Lung (tissue), 12 donors: ENCODE results near the gene MLANA. TPM values are rescaled to one million over a fixed set of nuclear protein-coding genes. Genes with fewer than 3 reads are reported as not detected.
A peak's percentile ranks its signal among the peaks of the same experiment; 100 is the strongest.

Source experiments
- ATAC-seq: fragments of 200-7000 bp; cut with Tn5 transposase; one replicate; pipeline ENCODE4 v1.9.1; 2020; ENCODE audit warnings: moderate number of reproducible peaks; ENCODE audit not compliant: insufficient read depth, low FRiP score
- DNase-seq, 3 donors: peaks; one replicate each; pipeline ENCODE4 v3.0.0-alpha.2; 2013 to 2017
- H3K27ac ChIP-seq, 2 donors: one replicate each; pipeline ENCODE4 v1.5.1; 2013; ENCODE audit warnings: mild to moderate bottlenecking in 2 of 2, moderate library complexity in 2 of 2, control low read depth in 1 of 2, inconsistent platforms in 1 of 2, low read depth in 1 of 2, low read length in 1 of 2
- H3K27me3 ChIP-seq, 3 donors: one replicate each; pipeline ENCODE4 v1.5.1; 2013; ENCODE audit warnings: low read length in 2 of 3; ENCODE audit not compliant: control insufficient read depth in 3 of 3, insufficient read depth in 3 of 3
- H3K36me3 ChIP-seq, 4 donors: one replicate each; pipeline ENCODE4 v1.5.1; 2013; ENCODE audit warnings: low read length in 4 of 4, mild to moderate bottlenecking in 1 of 4, moderate library complexity in 1 of 4; ENCODE audit not compliant: control insufficient read depth in 4 of 4, insufficient read depth in 4 of 4
- H3K4me1 ChIP-seq, 5 donors: one replicate each; pipeline ENCODE4 v1.5.1; 2013; ENCODE audit warnings: low read length in 5 of 5, mild to moderate bottlenecking in 2 of 5, moderate library complexity in 1 of 5; ENCODE audit not compliant: control insufficient read depth in 5 of 5, insufficient read depth in 5 of 5
- H3K4me3 ChIP-seq: one replicate; pipeline ENCODE4 v1.5.1; 2013; ENCODE audit warnings: mild to moderate bottlenecking, control low read depth, moderate library complexity
- H3K9ac ChIP-seq, 2 donors: one replicate each; pipeline ENCODE4 v1.5.1; 2013; ENCODE audit warnings: low read length in 2 of 2, control low read depth in 1 of 2; ENCODE audit not compliant: insufficient read depth in 1 of 2
- H3K9me3 ChIP-seq, 4 donors: one replicate each; pipeline ENCODE4 v1.5.1; 2013; ENCODE audit warnings: low read length in 3 of 4, mild to moderate bottlenecking in 1 of 4, moderate library complexity in 1 of 4; ENCODE audit not compliant: control insufficient read depth in 4 of 4, insufficient read depth in 3 of 4
- WGBS, 2 donors: extraction: QIAGEN DNeasy Blood & Tissue Kit; methylation state at CpG; one replicate each; pipeline ENCODE4 v1.1.7; 2013; 5-methylcytosine and 5-hydroxymethylcytosine counted together
- polyA plus RNA-seq, 2 donors: library from polyadenylated mRNA; stranded (reverse); fragments of 200-250 nt; gene quantifications; one replicate each; pipeline ENCODE4 v1.2.1, GENCODE V29; 2013
- total RNA-seq, 2 donors: library from RNA; depleted of rRNA in 1 of 2; stranded (reverse); fragments of >200 nt in 1 of 2; gene quantifications; one replicate each; pipeline ENCODE4 v1.2.1, GENCODE V29; 2014 to 2021
- TF ChIP-seq, protein P1 (sequence below): IDR thresholded peaks from 2 replicates; pipeline ENCODE4 v1.5.1; 2012; ENCODE audit warnings: mild to moderate bottlenecking; ENCODE audit errors: control extremely low read depth, extremely low read depth
- donor health status: control.
- donor health status: control.
- donor health status: Bipolar disorder and iron deficiency.
- donor health status: healthy.
- donor health status: DM: yes; HTN: yes; CAD: no.

The MLANA gene
- total and polyA plus RNA-seq, 4 donors: not detected

DNA sequence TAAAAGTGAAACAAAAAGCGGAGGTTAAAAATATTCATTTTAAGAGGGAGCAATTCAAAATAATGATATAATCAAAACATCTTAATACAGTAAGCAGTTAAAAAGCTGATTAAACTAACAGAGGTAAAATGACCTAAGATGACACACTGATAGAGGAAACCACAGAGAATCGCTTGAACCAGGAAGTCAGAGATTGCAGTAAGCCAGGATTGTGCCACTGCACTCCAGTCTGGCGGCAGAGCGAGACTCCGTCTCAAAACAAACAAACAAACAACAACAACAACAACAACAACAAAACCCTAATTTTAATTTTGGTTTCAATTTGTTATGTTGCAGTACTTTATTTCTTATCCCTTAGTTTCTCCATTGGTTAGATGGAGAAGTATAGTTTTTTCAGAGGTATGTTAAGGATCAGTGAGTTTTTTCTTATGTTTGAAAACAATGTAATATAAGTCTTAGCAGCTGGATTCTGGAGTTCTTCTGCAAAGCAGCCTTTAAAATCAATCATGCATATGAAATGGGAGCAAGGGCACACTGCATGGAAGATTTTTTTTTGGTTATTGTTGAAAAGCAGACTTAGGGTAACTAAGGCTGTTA lies 58.5 kb downstream of the MLANA start:
- ATAC-seq: no peak
- no peaks in the 10 kb centered on the region for H3K9me3 ChIP-seq
- H3K9ac ChIP-seq: peak overlapping the region in 1 of 2 donors; percentile 36
- WGBS, 2 donors: 18 to 26% methylated on average over 5 of the region's 5 CpGs
- peaks cover 0 to 11% (median 4%) of the 10 kb centered on the region in 5 donors for H3K4me1 ChIP-seq
- H3K27ac ChIP-seq: no peak overlapping the region
- no peaks in the 10 kb centered on the region for H3K36me3 ChIP-seq
- DNase-seq: peak in 2 of 3 donors; percentile 13 to 30
- no peak overlapping the region for H3K4me3 ChIP-seq
- TF ChIP-seq, protein P1, sequence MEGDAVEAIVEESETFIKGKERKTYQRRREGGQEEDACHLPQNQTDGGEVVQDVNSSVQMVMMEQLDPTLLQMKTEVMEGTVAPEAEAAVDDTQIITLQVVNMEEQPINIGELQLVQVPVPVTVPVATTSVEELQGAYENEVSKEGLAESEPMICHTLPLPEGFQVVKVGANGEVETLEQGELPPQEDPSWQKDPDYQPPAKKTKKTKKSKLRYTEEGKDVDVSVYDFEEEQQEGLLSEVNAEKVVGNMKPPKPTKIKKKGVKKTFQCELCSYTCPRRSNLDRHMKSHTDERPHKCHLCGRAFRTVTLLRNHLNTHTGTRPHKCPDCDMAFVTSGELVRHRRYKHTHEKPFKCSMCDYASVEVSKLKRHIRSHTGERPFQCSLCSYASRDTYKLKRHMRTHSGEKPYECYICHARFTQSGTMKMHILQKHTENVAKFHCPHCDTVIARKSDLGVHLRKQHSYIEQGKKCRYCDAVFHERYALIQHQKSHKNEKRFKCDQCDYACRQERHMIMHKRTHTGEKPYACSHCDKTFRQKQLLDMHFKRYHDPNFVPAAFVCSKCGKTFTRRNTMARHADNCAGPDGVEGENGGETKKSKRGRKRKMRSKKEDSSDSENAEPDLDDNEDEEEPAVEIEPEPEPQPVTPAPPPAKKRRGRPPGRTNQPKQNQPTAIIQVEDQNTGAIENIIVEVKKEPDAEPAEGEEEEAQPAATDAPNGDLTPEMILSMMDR: no peak
- no peaks in the 10 kb centered on the region for H3K27me3 ChIP-seq

DNA sequence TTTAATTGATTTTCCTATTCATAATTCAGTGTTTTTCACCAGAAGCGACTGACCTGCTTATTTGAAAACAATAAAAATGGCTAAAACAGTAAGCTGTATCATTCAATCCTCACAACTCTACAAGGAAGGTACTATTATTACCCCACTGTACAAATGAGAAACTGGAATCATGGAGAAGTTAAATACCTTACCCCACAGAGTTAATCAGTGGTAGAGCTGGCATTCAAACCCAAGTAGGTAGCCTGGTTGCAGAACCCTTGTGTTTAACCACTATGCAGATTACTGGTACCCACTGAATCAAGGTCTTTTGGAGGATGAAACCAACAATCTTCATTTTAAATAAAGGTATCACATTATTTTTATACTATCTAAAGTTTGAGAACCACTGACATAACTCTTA lies 59.6 kb downstream of the MLANA start:
- Histone ChIP-seq H3K9ac (no peak overlapping the region), H3K27ac (no peak overlapping the region), H3K36me3 (no peaks in the 10 kb centered on the region), H3K4me3 (no peak overlapping the region), H3K4me1 (peaks cover 2 to 13% (median 4%) of the 10 kb centered on the region in 5 donors), H3K27me3 (no peaks in the 10 kb centered on the region), H3K9me3 (no peaks in the 10 kb centered on the region)
- TF ChIP-seq, protein P1: no peak
- ATAC-seq (no peak), DNase-seq (no peak)
- 98 to 100% methylated on average over 1 of the region's 1 CpG for WGBS, 2 donors

DNA sequence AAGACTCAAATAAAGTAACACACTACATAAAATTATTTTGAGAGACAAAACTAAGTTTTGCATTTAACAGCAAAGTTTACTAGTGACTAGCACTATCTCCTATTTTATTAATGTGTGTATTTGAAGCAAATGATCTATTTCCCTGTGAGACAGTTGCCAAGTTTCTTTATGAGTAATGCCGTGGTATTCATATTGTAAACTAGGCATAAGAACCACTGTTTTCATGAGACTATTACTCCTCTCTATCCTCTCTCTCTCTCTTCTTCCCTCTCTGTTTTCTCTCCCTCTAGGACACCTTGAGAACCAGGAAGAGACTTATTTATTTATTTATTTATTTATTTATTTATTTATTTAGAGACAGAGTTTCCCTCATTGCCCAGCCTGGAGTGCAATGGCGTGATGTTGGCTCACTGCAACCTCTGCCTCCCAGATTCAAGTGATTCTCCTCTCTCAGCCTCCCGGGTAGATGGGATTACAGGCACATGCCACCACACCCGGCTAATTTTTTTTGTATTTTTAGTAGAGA lies 61.1 kb downstream of the MLANA start:
- ATAC-seq (no peak), DNase-seq (no peak)
- Histone ChIP-seq H3K4me3 (no peak overlapping the region), H3K27me3 (no peaks in the 10 kb centered on the region), H3K4me1 (peaks cover 2 to 13% (median 4%) of the 10 kb centered on the region in 5 donors), H3K9ac (no peak overlapping the region), H3K27ac (no peak overlapping the region), H3K36me3 (no peaks in the 10 kb centered on the region), H3K9me3 (no peaks in the 10 kb centered on the region)
- WGBS, 2 donors: 91 to 94% methylated on average over 4 of the region's 4 CpGs
- TF ChIP-seq, protein P1: no peak
